ENCODE results near the gene JTB. TPM values are rescaled to one million over a fixed set of nuclear protein-coding genes. Genes with fewer than 3 reads are reported as not detected.
"Not testable (repeated sequence)": the region's sequence is repeated elsewhere in the genome, so short reads cannot be mapped to it uniquely, and the experiment has no call there.

JTB gene
- total RNA-seq, 4 donors from 2014 or later: 157 to 309 (median 259) TPM

GRCh38 chr1:153987621-153988020 is 10.1 kb upstream of the JTB start:
- TF ChIP-seq CTCF (IDR thresholded peaks at IDR 0.05 in 4 of 5, conservative IDR thresholded peaks at IDR 0.05 in 1 of 5) (no peak), POLR2A (IDR thresholded peaks at IDR 0.05) (no peak)
- no peak overlapping the region for H3K4me3 ChIP-seq
- DNase-seq (no peak), ATAC-seq (no peak)
- peaks cover 0 to 13% of the 10 kb centered on the region in 2 donors for H3K36me3 ChIP-seq
- H3K4me1 ChIP-seq: peaks cover 19 to 22% of the 10 kb centered on the region in 2 donors
- no peaks in the 10 kb centered on the region for H3K27me3 ChIP-seq
- no peaks in the 10 kb centered on the region for H3K9me3 ChIP-seq
- intact Hi-C loops (cut with DNase I; ENCODE audit: low total_unique reads) (loop anchor here (5.0 kb wide), 2 partner anchors 65 to 420 kb away; partner anchors contain the start of genes GATAD2B and S100A2), in situ Hi-C loops (cut with MboI; ENCODE audit: low sequenced_read_pairs in 4 of 4) (loop anchor here (5.0 to 25.0 kb wide), 9 partner anchors 40 to 475 kb away; partner anchors contain the start of genes ILF2 (in 2 of the 4), SNAPIN (in 2 of the 4), DENND4B (in 1 of the 4) and GATAD2B (in 1 of the 4))
- H3K27ac ChIP-seq: peak overlapping the region in 2 of 4 donors; percentile 80 to 89

- TF ChIP-seq CTCF (IDR thresholded peaks at IDR 0.05 in 4 of 5, conservative IDR thresholded peaks at IDR 0.05 in 1 of 5) (no peak), POLR2A (IDR thresholded peaks at IDR 0.05) (peak; percentile 33 to 39)
- H3K27ac ChIP-seq: peak within 1 kb of the TSS; percentile 80 to 89 (median 88)
- H3K36me3 ChIP-seq: no peaks in the 10 kb centered on the region
- peak; percentile 78 to 82 for DNase-seq
- H3K4me1 ChIP-seq: peaks cover 7% of the 10 kb centered on the region in 2 donors
- peak; percentile 59 to 63 for ATAC-seq
- H3K4me3 ChIP-seq: peak within 1 kb of the TSS; percentile 59 to 66 (median 63)
- H3K9me3 ChIP-seq: no peaks in the 10 kb centered on the region
- in situ Hi-C loops (cut with MboI; ENCODE audit: low sequenced_read_pairs in 4 of 4) (loop anchor here (5.0 to 25.0 kb wide), 9 partner anchors 39 to 474 kb away; partner anchors contain the start of genes ILF2 (in 2 of the 4), SNAPIN (in 2 of the 4), DENND4B (in 1 of the 4) and GATAD2B (in 1 of the 4)), intact Hi-C loops (cut with DNase I; ENCODE audit: low total_unique reads) (loop anchor here (1.0 to 5.0 kb wide), 5 partner anchors 19 to 419 kb away; partner anchors contain the start of genes CREB3L4, DENND4B, GATAD2B and S100A2)
- H3K27me3 ChIP-seq: no peaks in the 10 kb centered on the region
Observed at GRCh38 chr1:153985941-153986761, 8.7 kb upstream of the JTB start, which contains the start of gene RAB13. TSS of gene RAB13 (minus strand) at chr1:153986339. CDS start at chr1:153986236, 103 bp downstream.

DNA sequence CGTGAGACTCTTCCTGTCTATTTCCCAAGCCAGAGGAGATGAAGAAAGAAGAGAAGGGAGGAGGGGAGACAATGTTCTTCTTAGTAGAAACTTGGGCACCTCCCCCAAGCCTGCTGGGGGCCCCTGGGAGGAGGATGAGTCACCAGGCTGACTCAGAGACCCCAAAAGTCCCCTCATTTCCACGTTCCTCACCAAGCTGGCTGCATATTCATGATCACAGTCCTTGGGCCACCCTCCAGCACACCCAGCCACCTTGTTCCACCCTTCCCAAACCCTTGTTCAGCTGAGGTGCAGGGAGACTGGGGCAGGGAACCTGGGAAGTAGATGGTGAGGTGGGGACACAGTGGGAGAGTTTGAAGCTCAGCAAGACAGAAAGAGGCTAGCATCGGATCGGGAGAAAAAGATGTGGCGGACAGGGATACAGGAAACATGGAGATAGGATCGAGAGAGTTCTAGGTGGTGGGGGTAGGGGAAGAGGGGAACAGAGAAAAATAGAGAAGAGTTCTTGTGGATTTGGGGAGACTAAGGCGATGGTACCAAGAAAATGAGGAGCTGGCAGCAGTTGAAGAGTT is 8.0 kb upstream of the JTB start:
- in situ Hi-C loops (cut with MboI; ENCODE audit: low sequenced_read_pairs in 4 of 4): loop anchor here (5.0 to 25.0 kb wide), 9 partner anchors 38 to 473 kb away; partner anchors contain the start of genes ILF2 (in 2 of the 4), SNAPIN (in 2 of the 4), DENND4B (in 1 of the 4) and GATAD2B (in 1 of the 4)
- Histone ChIP-seq H3K4me1 (peaks cover 7% of the 10 kb centered on the region in 2 donors), H3K27ac (peak overlapping the region; percentile 80 to 89 (median 88)), H3K27me3 (no peaks in the 10 kb centered on the region), H3K4me3 (peak overlapping the region; percentile 59 to 66 (median 63)), H3K9me3 (no peaks in the 10 kb centered on the region), H3K36me3 (no peaks in the 10 kb centered on the region)
- intact Hi-C loops (cut with DNase I; ENCODE audit: low total_unique reads): loop anchor here (5.0 kb wide), 2 partner anchors 63 to 418 kb away; partner anchors contain the start of genes GATAD2B and S100A2
- peak in 1 of 2 donors; percentile 13 for ATAC-seq
- peak in 1 of 2 donors; percentile 58 for DNase-seq
- TF ChIP-seq POLR2A (IDR thresholded peaks at IDR 0.05): no peak
- no peak for TF ChIP-seq CTCF (IDR thresholded peaks at IDR 0.05 in 4 of 5, conservative IDR thresholded peaks at IDR 0.05 in 1 of 5)

- peak overlapping the region in 3 of 4 donors; percentile 80 to 88 (median 88) for H3K27ac ChIP-seq
- in situ Hi-C loops (cut with MboI; ENCODE audit: low sequenced_read_pairs in 4 of 4): loop anchor here (10.0 to 25.0 kb wide), 6 partner anchors 60 to 472 kb away; partner anchors contain the start of genes ILF2 (in 2 of the 4), SNAPIN (in 2 of the 4), GATAD2B (in 1 of the 4) and NPR1 (in 1 of the 4)
- no peak for TF ChIP-seq POLR2A (IDR thresholded peaks at IDR 0.05)
- TF ChIP-seq CTCF (IDR thresholded peaks at IDR 0.05 in 4 of 5, conservative IDR thresholded peaks at IDR 0.05 in 1 of 5): no peak
Observed at GRCh38 chr1:153984123-153984894, 6.8 kb upstream of the JTB start.

DNA sequence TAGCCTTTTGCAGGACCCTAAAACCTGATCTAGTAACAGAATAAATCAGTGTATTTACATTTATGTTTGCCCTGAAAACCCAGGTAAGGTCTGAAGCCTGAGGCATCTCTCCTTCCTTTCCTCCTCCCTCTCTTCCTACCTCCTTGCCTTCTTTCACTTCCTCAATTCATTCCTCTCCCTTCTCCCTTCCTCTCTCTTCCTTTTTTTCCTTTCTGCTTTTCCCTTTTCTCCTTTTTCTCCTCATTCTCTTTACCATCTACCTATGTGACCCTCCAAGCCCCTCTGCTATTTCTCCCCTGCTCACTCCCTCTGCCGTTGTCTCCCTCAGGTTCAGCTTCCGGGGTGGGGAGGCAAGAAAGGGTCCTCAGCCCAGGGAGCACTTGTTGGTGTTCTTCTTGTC is 4.3 kb upstream of the JTB start:
- H3K4me3 ChIP-seq; DNase-seq; ATAC-seq; H3K9me3 ChIP-seq; H3K27me3 ChIP-seq; H3K36me3 ChIP-seq; H3K27ac ChIP-seq; intact Hi-C loops (cut with DNase I; ENCODE audit: low total_unique reads): not testable (repeated sequence)
- in situ Hi-C loops (cut with MboI; ENCODE audit: low sequenced_read_pairs in 4 of 4): loop anchor here (10.0 to 25.0 kb wide), 6 partner anchors 57 to 469 kb away; partner anchors contain the start of genes ILF2 (in 2 of the 4), SNAPIN (in 2 of the 4), GATAD2B (in 1 of the 4) and NPR1 (in 1 of the 4)
- H3K4me1 ChIP-seq: peaks cover 15 to 20% of the 10 kb centered on the region in 2 donors

More at GRCh38 chr1:153984123-153984894, 6.8 kb upstream of the JTB start:
- Histone ChIP-seq H3K4me1 (peaks cover 7% of the 10 kb centered on the region in 2 donors), H3K36me3 (no peaks in the 10 kb centered on the region), H3K9me3 (no peaks in the 10 kb centered on the region), H3K27me3 (no peaks in the 10 kb centered on the region), H3K4me3 (no peak overlapping the region)
- DNase-seq: no peak
- ATAC-seq: no peak
- intact Hi-C loops (cut with DNase I; ENCODE audit: low total_unique reads): no loop called here

DNA sequence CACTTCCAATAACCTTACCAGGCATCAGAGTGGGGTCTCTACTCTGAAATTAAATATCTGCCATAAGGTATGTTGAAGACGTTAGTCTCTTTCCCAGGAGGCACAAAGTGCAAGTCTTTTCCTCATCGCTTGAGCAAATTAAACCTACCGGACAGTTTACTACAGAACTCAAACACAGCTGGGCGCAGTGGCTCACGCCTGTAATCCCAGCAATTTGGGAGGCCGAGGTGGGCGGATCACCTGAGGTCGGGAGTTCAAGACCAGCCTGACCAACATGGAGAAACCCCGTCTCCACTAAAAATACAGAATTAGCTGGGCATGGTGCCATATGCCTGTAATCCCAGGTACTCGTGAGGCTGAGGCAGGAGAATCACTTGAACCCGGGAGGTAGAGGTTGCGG is 1.6 kb upstream of the JTB start:
- H3K27ac ChIP-seq: peak overlapping the region in 3 of 4 donors; percentile 15 to 93 (median 92)
- H3K9me3 ChIP-seq; ATAC-seq; H3K27me3 ChIP-seq; DNase-seq; H3K4me3 ChIP-seq; intact Hi-C loops (cut with DNase I; ENCODE audit: low total_unique reads): not testable (repeated sequence)
- peaks cover 0 to 22% of the 10 kb centered on the region in 2 donors for H3K36me3 ChIP-seq
- in situ Hi-C loops (cut with MboI; ENCODE audit: low sequenced_read_pairs in 4 of 4): loop anchor here (10.0 to 25.0 kb wide), 5 partner anchors 164 to 467 kb away; partner anchors contain the start of genes ILF2 (in 2 of the 4), SNAPIN (in 2 of the 4), NPR1 (in 1 of the 4) and S100A3 (in 1 of the 4)
- peaks cover 20 to 24% of the 10 kb centered on the region in 2 donors for H3K4me1 ChIP-seq

All from gastrocnemius medialis (tissue), 4 donors.